H1 (cell line): Measurements from ENCODE around the gene PAX3. TPM values are rescaled to one million over a fixed set of nuclear protein-coding genes. Genes with fewer than 3 reads are reported as not detected.

Experiments
- CTCF ChIA-PET: fragments of 300-600 bp; sonication (Branson Sonifier 250); formaldehyde crosslinking; loops from one replicate; lab custom pipeline; 2021; ENCODE audit not compliant: partially characterized antibody; lab: Charles Lee
- POLR2A ChIA-PET: fragments of 300-600 bp; sonication (Branson Sonifier 250); formaldehyde crosslinking; loops from one replicate; lab custom pipeline; 2021; ENCODE audit warnings: inconsistent platforms; ENCODE audit not compliant: partially characterized antibody; lab: Charles Lee
- DNase-seq, 2 experiments: peaks; one replicate each; pipeline versions ENCODE4 v3.0.0 to v3.0.0-alpha.2; 2010 to 2022; ENCODE audit warnings: low spot score in 2 of 2, low read depth in 1 of 2, mixed read lengths in 1 of 2
- FAIRE-seq: peaks from 2 replicates; lab custom pipeline; 2011; peaks lifted over from hg19 to GRCh38; lab: Jason Lieb, UNC
- H2AFZ ChIP-seq: 2 replicates; pipeline ENCODE4 v1.8.1; 2012; ENCODE audit warnings: low read length, inconsistent platforms
- H2AK5ac ChIP-seq: 2 replicates; pipeline ENCODE4 v1.6.1; 2013; ENCODE audit warnings: low read depth, low read length
- H2BK120ac ChIP-seq: replicated peaks from 2 replicates; pipeline ENCODE3; 2013; ENCODE audit warnings: low read depth, low read length, inconsistent platforms
- H2BK12ac ChIP-seq: 2 replicates; pipeline ENCODE4 v1.6.1; 2013; ENCODE audit warnings: low read depth, low read length
- H2BK15ac ChIP-seq: 2 replicates; pipeline ENCODE4 v1.6.1; 2013; ENCODE audit warnings: low read length
- H2BK20ac ChIP-seq: 2 replicates; pipeline ENCODE4 v1.6.1; 2013; ENCODE audit warnings: low read length
- H2BK5ac ChIP-seq: 2 replicates; pipeline ENCODE4 v1.6.1; 2013; ENCODE audit warnings: low read depth, low read length
- H3K14ac ChIP-seq: 2 replicates; pipeline ENCODE4 v1.6.1; 2013; ENCODE audit warnings: inconsistent platforms; ENCODE audit not compliant: insufficient read length
- H3K18ac ChIP-seq: 2 replicates; pipeline ENCODE4 v1.6.1; 2013; ENCODE audit warnings: low read length; ENCODE audit errors: extremely low read depth
- H3K23ac ChIP-seq: 2 replicates; pipeline ENCODE4 v1.6.1; 2013; ENCODE audit warnings: inconsistent platforms; ENCODE audit not compliant: insufficient read length
- H3K23me2 ChIP-seq: 2 replicates; pipeline ENCODE4 v1.6.1; 2013; ENCODE audit warnings: low read depth, low read length
- H3K27ac ChIP-seq: 2 replicates; pipeline ENCODE4 v1.6.1; 2011; ENCODE audit warnings: low read depth, low read length, inconsistent platforms
- H3K27me3 ChIP-seq, 4 experiments: replicated peaks in 1 of 4; 1 replicate in 1 of 4; 2 replicates in 3 of 4; pipeline versions ENCODE4 v1.6.1 to v1.8.1; 2011 to 2013; ENCODE audit warnings: low read length in 3 of 4, mild to moderate bottlenecking in 3 of 4, inconsistent platforms in 2 of 4, mixed read lengths in 2 of 4, moderate library complexity in 1 of 4; ENCODE audit not compliant: control insufficient read depth in 3 of 4, insufficient read depth in 3 of 4; ENCODE audit errors: extremely low read depth in 1 of 4
- H3K36me3 ChIP-seq, 4 experiments: 2 replicates each; pipeline versions ENCODE4 v1.6.1 to v1.8.1; 2011 to 2013; ENCODE audit warnings: mild to moderate bottlenecking in 4 of 4, low read length in 3 of 4, moderate library complexity in 2 of 4, control low read depth in 1 of 4, inconsistent platforms in 1 of 4; ENCODE audit not compliant: insufficient read depth in 4 of 4, control insufficient read depth in 2 of 4
- H3K4ac ChIP-seq: replicated peaks from 2 replicates; pipeline ENCODE3; 2013; ENCODE audit warnings: low read length, low read depth, mixed read lengths, inconsistent platforms; ENCODE audit not compliant: insufficient read length
- H3K4me1 ChIP-seq, 4 experiments: replicated peaks in 1 of 4; 1 replicate in 1 of 4; 2 replicates in 3 of 4; pipeline versions ENCODE4 v1.6.1 to v1.8.1; 2011 to 2013; ENCODE audit warnings: low read length in 3 of 4, inconsistent platforms in 2 of 4, mixed read lengths in 1 of 4; ENCODE audit not compliant: insufficient read depth in 4 of 4, control insufficient read depth in 3 of 4
- H3K4me2 ChIP-seq, 2 experiments: 2 replicates each; pipeline versions ENCODE4 v1.6.1 to v1.8.1; 2011 to 2013; ENCODE audit warnings: low read depth in 2 of 2, low read length in 2 of 2, control low read depth in 1 of 2, inconsistent platforms in 1 of 2, mild to moderate bottlenecking in 1 of 2; ENCODE audit not compliant: insufficient read depth in 1 of 2
- H3K4me3 ChIP-seq, 4 experiments: fragments of 200-600, 300-600 bp in 1 of 4; sonication (generic), shearing (Covaris generic), sonication (Bioruptor Twin) in 1 of 4; 2 replicates each; pipeline versions ENCODE4 v1.5.1 to v1.8.1; 2011 to 2016; ENCODE audit warnings: low read length in 4 of 4, low read depth in 3 of 4, control low read depth in 2 of 4, inconsistent platforms in 2 of 4, mild to moderate bottlenecking in 2 of 4, mixed read lengths in 1 of 4, moderate library complexity in 1 of 4; ENCODE audit not compliant: insufficient read depth in 2 of 4; ENCODE audit errors: extremely low read depth in 1 of 4
- H3K56ac ChIP-seq: replicated peaks from 2 replicates; pipeline ENCODE3; 2013; ENCODE audit warnings: low read depth, mild to moderate bottlenecking, mixed read lengths, low read length, inconsistent platforms; ENCODE audit not compliant: insufficient read length
- H3K79me1 ChIP-seq: 2 replicates; pipeline ENCODE4 v1.6.1; 2013; ENCODE audit warnings: low read depth, low read length, control low read depth
- H3K79me2 ChIP-seq, 2 experiments: 2 replicates each; pipeline versions ENCODE4 v1.6.1 to v1.8.1; 2012 to 2013; ENCODE audit warnings: low read length in 2 of 2, mild to moderate bottlenecking in 2 of 2, inconsistent platforms in 1 of 2; ENCODE audit not compliant: insufficient read depth in 2 of 2, control insufficient read depth in 1 of 2
- H3K9ac ChIP-seq, 4 experiments: replicated peaks in 1 of 4; 1 replicate in 1 of 4; 2 replicates in 3 of 4; pipeline versions ENCODE4 v1.6.1 to v1.8.1; 2011 to 2013; ENCODE audit warnings: low read depth in 3 of 4, low read length in 3 of 4, control low read depth in 2 of 4, mild to moderate bottlenecking in 2 of 4, moderate library complexity in 2 of 4, inconsistent platforms in 1 of 4; ENCODE audit errors: extremely low read depth in 1 of 4
- H3K9me3 ChIP-seq, 2 experiments: 2 replicates each; pipeline versions ENCODE4 v1.6.1 to v1.8.1; 2012 to 2013; ENCODE audit warnings: mild to moderate bottlenecking in 2 of 2, moderate library complexity in 2 of 2, control low read depth in 1 of 2, inconsistent platforms in 1 of 2, low read depth in 1 of 2, low read length in 1 of 2, mixed read lengths in 1 of 2; ENCODE audit not compliant: insufficient read depth in 2 of 2
- H4K20me1 ChIP-seq, 2 experiments: replicated peaks in 1 of 2; 2 replicates each; pipeline versions ENCODE3 to v1.8.1; 2011 to 2013; ENCODE audit warnings: inconsistent platforms in 2 of 2, low read length in 2 of 2, mild to moderate bottlenecking in 1 of 2; ENCODE audit not compliant: insufficient read depth in 2 of 2, control insufficient read depth in 1 of 2
- H4K5ac ChIP-seq: 2 replicates; pipeline ENCODE4 v1.6.1; 2013; ENCODE audit warnings: low read length, low read depth, mixed read lengths, inconsistent platforms; ENCODE audit not compliant: insufficient read length
- H4K8ac ChIP-seq: 2 replicates; pipeline ENCODE4 v1.8.0; 2013; ENCODE audit warnings: mild to moderate bottlenecking, moderate library complexity, low read length, inconsistent platforms; ENCODE audit not compliant: insufficient read depth; ENCODE audit errors: extremely low read depth
- H4K91ac ChIP-seq: replicated peaks from 2 replicates; pipeline ENCODE3; 2013; ENCODE audit warnings: low read length, mixed read lengths, inconsistent platforms; ENCODE audit not compliant: insufficient read length
- CHD2 ChIP-seq: IDR thresholded peaks from 2 replicates; pipeline ENCODE4 v1.6.1; 2012; ENCODE audit warnings: low read length, improper control_type of control experiment
- GABPA ChIP-seq: IDR thresholded peaks from 2 replicates; pipeline ENCODE4 v1.6.1; 2011; ENCODE audit warnings: mild to moderate bottlenecking, low read length, moderate library complexity, borderline replicate concordance; ENCODE audit not compliant: insufficient read depth
- GTF2F1 ChIP-seq: IDR thresholded peaks from 2 replicates; pipeline ENCODE4 v1.6.1; 2012; ENCODE audit warnings: low read depth, low read length, improper control_type of control experiment, borderline replicate concordance
- MAFK ChIP-seq: IDR thresholded peaks from 2 replicates; pipeline ENCODE4 v1.6.1; 2012; ENCODE audit warnings: low read depth, mild to moderate bottlenecking, improper control_type of control experiment, low read length
- NRF1 ChIP-seq: IDR thresholded peaks from 2 replicates; pipeline ENCODE4 v1.6.1; 2011; ENCODE audit warnings: mild to moderate bottlenecking, low read depth, low read length, improper control_type of control experiment
- PHF8 ChIP-seq: fragments of 200-600 bp; sonication (generic); conservative IDR thresholded peaks from 2 replicates; pipeline ENCODE4 v1.7.1; 2012; ENCODE audit warnings: low read depth, mild to moderate bottlenecking, inconsistent platforms, low read length, moderate library complexity
- POLR2A ChIP-seq, 2 experiments: IDR thresholded peaks; 1 replicate in 1 of 2; 2 replicates in 1 of 2; pipeline ENCODE4 v1.6.1; 2011; ENCODE audit warnings: low read depth in 2 of 2, low read length in 2 of 2, mild to moderate bottlenecking in 2 of 2; ENCODE audit errors: control extremely low read depth in 1 of 2
- POLR2AphosphoS5 ChIP-seq: IDR thresholded peaks from 2 replicates; pipeline ENCODE4 v1.6.1; 2011; ENCODE audit warnings: low read depth, low read length
- RFX5 ChIP-seq: IDR thresholded peaks from 2 replicates; pipeline ENCODE4 v1.6.1; 2011; ENCODE audit warnings: low read depth, low read length, improper control_type of control experiment, borderline replicate concordance
- SAP30 ChIP-seq: fragments of 300-600 bp; sonication (generic); IDR thresholded peaks from 2 replicates; pipeline ENCODE4 v1.7.1; 2012; ENCODE audit warnings: low read length, moderate library complexity, mild to moderate bottlenecking, inconsistent platforms; ENCODE audit not compliant: insufficient read depth, insufficient replicate concordance
- SIN3A ChIP-seq, 2 experiments: IDR thresholded peaks in 1 of 2; conservative IDR thresholded peaks in 1 of 2; 2 replicates each; pipeline ENCODE4 v1.6.1; 2011 to 2012; ENCODE audit warnings: low read length in 2 of 2, improper control_type of control experiment in 1 of 2, low read depth in 1 of 2, mild to moderate bottlenecking in 1 of 2
- SIX5 ChIP-seq: IDR thresholded peaks from 2 replicates; pipeline ENCODE4 v1.6.1; 2011; ENCODE audit warnings: mild to moderate bottlenecking, low read depth, low read length
- SUZ12 ChIP-seq: fragments of 200-600 bp; sonication (generic); IDR thresholded peaks from 2 replicates; pipeline ENCODE4 v1.6.1; 2012; ENCODE audit warnings: mild to moderate bottlenecking, inconsistent platforms, low read length, moderate library complexity, mixed read lengths
- TAF1 ChIP-seq: IDR thresholded peaks from 2 replicates; pipeline ENCODE4 v1.6.1; 2011; ENCODE audit warnings: mild to moderate bottlenecking, low read depth, low read length
- TBP ChIP-seq: IDR thresholded peaks from 2 replicates; pipeline ENCODE4 v1.6.1; 2011; ENCODE audit warnings: low read depth, low read length, improper control_type of control experiment
- ZNF274 ChIP-seq: IDR thresholded peaks from 2 replicates; pipeline ENCODE4 v1.7.0; 2012; ENCODE audit warnings: low read length, borderline replicate concordance; ENCODE audit errors: extremely low read depth
- polyA plus RNA-seq, 7 experiments: library from polyadenylated mRNA; depleted of rRNA in 3 of 7; stranded (reverse) in 5 of 7; unstranded in 2 of 7; fragments of >200 nt in 5 of 7; fragments of 200-250 nt in 2 of 7; gene quantifications; 1 replicate in 5 of 7; 2 replicates in 1 of 7; 4 replicates in 1 of 7; pipeline versions ENCODE4 v1.2.1 to v1.2.3, GENCODE V29; 2011 to 2013; ENCODE audit warnings: missing spikeins in 2 of 7, mixed read lengths in 2 of 7
- total RNA-seq: library from RNA; stranded (reverse); fragmentation: NEBNext Ultra II Directional; extraction: Animal tissue kit (Norgen Biotek cat#: 25700); gene quantifications from 2 replicates; pipeline ENCODE4 v1.2.1, GENCODE V29; 2021

The PAX3 gene
- total and polyA plus RNA-seq, 2 of the 8 experiments (the other 6 are each of a cell fraction or from before 2014, with no cell fraction given) = 0.33 TPM; not detected in 1

DNA sequence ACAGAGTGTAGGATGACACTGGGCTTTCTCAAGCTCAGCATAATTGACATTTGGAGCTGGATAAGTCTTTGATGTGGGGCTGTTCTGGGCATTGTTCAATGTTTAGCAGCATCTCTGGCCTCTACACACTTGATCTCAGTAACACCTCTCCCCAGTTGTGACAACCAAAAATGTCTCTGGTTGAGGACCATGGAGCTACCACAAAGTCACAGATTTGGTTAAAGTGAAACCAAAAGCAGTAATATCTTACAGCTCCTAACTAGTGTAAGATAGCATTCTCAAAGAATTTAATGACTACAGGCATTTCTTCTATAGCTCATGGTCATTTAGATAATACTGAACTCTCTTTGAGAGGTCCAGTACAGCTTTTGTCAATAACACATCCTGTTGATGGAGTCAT, 23.4 kb upstream of the PAX3 start:
- no peaks in the 10 kb centered on the region for H3K9me3 ChIP-seq
- no peak overlapping the region for H2BK20ac ChIP-seq
- H3K27ac ChIP-seq = no peak overlapping the region
- no peak for FAIRE-seq
- H3K56ac ChIP-seq = no peak overlapping the region
- H4K91ac ChIP-seq = no peak overlapping the region
- H4K20me1 ChIP-seq = peaks cover 0 to 2% of the 10 kb centered on the region in 2 experiments
- no peaks in the 10 kb centered on the region for H3K79me2 ChIP-seq
- no peak overlapping the region for H2AK5ac ChIP-seq
- H2BK120ac ChIP-seq = no peak overlapping the region
- TF ChIP-seq TBP (no peak), NRF1 (no peak), CHD2 (no peak), GTF2F1 (no peak), SIN3A (conservative IDR thresholded peaks at IDR 0.05 in 1 of 2, IDR thresholded peaks at IDR 0.05 in 1 of 2; ENCODE audit: low read depth in 1 of 2, low read length in 2 of 2) (no peak), GABPA (no peak), ZNF274 (no peak), RFX5 (no peak), SAP30 (no peak), SIX5 (no peak), TAF1 (no peak), MAFK (no peak), SUZ12 (no peak), POLR2A (IDR thresholded peaks at IDR 0.05; ENCODE audit: control extremely low read depth in 1 of 2, low read depth in 2 of 2, low read length in 2 of 2) (no peak), PHF8 (no peak), POLR2AphosphoS5 (no peak)
- TF ChIP-seq, all 59 proteins: peak for 0
- Histone ChIP-seq H3K36me3 (no peaks in the 10 kb centered on the region), H3K27me3 (peaks cover 34 to 54% (median 44%) of the 10 kb centered on the region in 4 experiments), H3K4me1 (peaks cover 0 to 9% (median under 1%) of the 10 kb centered on the region in 4 experiments; a peak in 4 of 7 replicates), H3K23ac (no peak overlapping the region), H4K8ac (no peak overlapping the region), H2BK5ac (no peak overlapping the region), H2BK12ac (no peak overlapping the region), H3K18ac (no peak overlapping the region), H3K4ac (no peak overlapping the region), H2AFZ (no peak overlapping the region), H3K14ac (no peak overlapping the region), H4K5ac (no peak overlapping the region), H2BK15ac (no peak overlapping the region), H3K4me3 (no peak overlapping the region), H3K4me2 (no peak overlapping the region), H3K79me1 (no peaks in the 10 kb centered on the region), H3K23me2 (peaks cover 18% of the 10 kb centered on the region), H3K9ac (no peak overlapping the region)
- CTCF ChIA-PET = interaction anchor here (0.9 to 2.9 kb wide), 8 partner anchors 15 to 297 kb away, joined by 3 to 20 read pairs (median 4); no protein-coding TSS in a partner anchor
- POLR2A ChIA-PET = no interaction called here
- no peak for DNase-seq
